Activated CD4-positive, alpha-beta T cell treated with anti-CD3 and anti-CD28 coated beads, Interleukin-2, amount 50 U/mL, for 24 hours (primary cell): ENCODE measurements around the gene NCOR1.
"Not testable (repeated sequence)": the region's sequence is repeated elsewhere in the genome, so short reads cannot be mapped to it uniquely, and the experiment has no call there.

ENCODE experiments used
- DNase-seq, 2 donors: peaks; one replicate each; pipeline ENCODE4 v3.0.0-alpha.2; 2020; ENCODE audit warnings: low read depth in 1 of 2, low spot score in 1 of 2

The NCOR1 gene

GRCh38 chr17:16152326-16152725 is 63.0 kb downstream of the NCOR1 start:
- not testable (repeated sequence) for DNase-seq

- DNase-seq = no peak
These were observed 65.0 kb downstream of the NCOR1 start for GRCh38 chr17:16150251-16150856.

- no peak for DNase-seq
These were observed 66.7 kb downstream of the NCOR1 start for GRCh38 chr17:16148596-16148995.

- DNase-seq = not testable (repeated sequence)
These were observed 69.9 kb downstream of the NCOR1 start for GRCh38 chr17:16145319-16145890.

- no peak for DNase-seq
These were observed 73.6 kb downstream of the NCOR1 start for GRCh38 chr17:16141685-16142084.

- DNase-seq = no peak
These were observed 74.5 kb downstream of the NCOR1 start for GRCh38 chr17:16140854-16141253.

- DNase-seq = no peak
These were observed 79.9 kb downstream of the NCOR1 start for GRCh38 chr17:16135461-16135860.

- DNase-seq = no peak
These were observed 83.7 kb downstream of the NCOR1 start for GRCh38 chr17:16131593-16131992.

GRCh38 chr17:16129441-16130205 is 85.7 kb downstream of the NCOR1 start:
- no peak for DNase-seq

GRCh38 chr17:16123531-16123930 is 91.8 kb downstream of the NCOR1 start:
- DNase-seq = no peak

- no peak for DNase-seq
These were observed 92.5 kb downstream of the NCOR1 start for GRCh38 chr17:16122697-16123434.

- DNase-seq = no peak
These were observed 93.4 kb downstream of the NCOR1 start for GRCh38 chr17:16121915-16122314.

GRCh38 chr17:16120937-16121336 is 94.4 kb downstream of the NCOR1 start:
- no peak for DNase-seq

GRCh38 chr17:16117149-16117548 is 98.2 kb downstream of the NCOR1 start:
- no peak for DNase-seq

GRCh38 chr17:16115077-16115698 is 100.1 kb downstream of the NCOR1 start:
- DNase-seq = not testable (repeated sequence)

GRCh38 chr17:16108871-16109270 is 106.5 kb downstream of the NCOR1 start:
- no peak for DNase-seq

GRCh38 chr17:16108386-16108785 is 106.9 kb downstream of the NCOR1 start:
- DNase-seq = no peak

GRCh38 chr17:16107165-16107770 is 108.1 kb downstream of the NCOR1 start:
- DNase-seq = no peak

GRCh38 chr17:16106161-16106891 is 109.0 kb downstream of the NCOR1 start:
- no peak for DNase-seq

- no peak for DNase-seq
These were observed 111.1 kb downstream of the NCOR1 start for GRCh38 chr17:16104189-16104588.
